Hematopoietic multipotent progenitor cell treated with erythropoietin and hydrocortisone succinate and interleukin-3 and kit ligand, for 8 days (in vitro differentiated cells): Measurements from ENCODE around the gene PLA2R1.

Source experiments
- DNase-seq: peaks from one replicate; pipeline ENCODE4 v3.0.0-alpha.2; 2015

PLA2R1 gene

DNA sequence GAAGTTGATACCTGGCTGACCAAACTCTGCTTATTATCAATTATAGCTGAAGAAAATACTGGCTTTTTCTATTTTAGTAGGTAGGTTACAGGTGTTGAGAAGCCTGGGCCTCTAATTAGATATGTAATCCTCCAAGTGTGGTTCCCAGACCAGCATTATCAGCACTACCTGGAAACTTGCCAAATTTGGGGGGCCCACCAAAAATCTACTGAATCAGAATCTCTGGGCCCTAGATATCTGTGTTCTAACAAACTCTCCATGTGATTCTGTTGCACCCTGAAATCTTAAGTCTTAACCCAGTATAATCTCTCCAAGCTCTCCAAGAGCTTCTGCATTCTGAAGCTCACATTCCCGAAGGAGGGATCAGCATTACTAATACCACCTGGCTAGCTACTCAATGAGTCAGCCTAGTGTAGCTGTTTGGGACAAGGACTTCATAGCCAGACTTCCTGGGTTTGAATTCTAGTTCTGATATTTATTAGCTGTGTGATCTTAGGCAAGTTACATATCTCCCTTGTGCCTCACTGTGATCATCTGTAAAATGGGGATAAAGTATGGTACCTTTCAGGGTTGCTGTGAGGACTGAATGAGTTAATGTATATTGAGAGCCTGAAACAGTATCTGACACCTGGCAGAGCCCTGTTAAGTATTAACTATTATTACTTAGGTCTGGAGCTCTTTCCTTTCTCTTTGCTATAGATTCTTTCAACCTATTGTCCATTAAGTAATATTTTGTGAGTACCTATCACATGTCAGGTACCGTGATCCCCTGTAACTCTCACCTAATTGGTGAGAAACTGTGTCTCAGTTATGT, 170.3 kb downstream of the PLA2R1 start:
- no peak for DNase-seq

DNA sequence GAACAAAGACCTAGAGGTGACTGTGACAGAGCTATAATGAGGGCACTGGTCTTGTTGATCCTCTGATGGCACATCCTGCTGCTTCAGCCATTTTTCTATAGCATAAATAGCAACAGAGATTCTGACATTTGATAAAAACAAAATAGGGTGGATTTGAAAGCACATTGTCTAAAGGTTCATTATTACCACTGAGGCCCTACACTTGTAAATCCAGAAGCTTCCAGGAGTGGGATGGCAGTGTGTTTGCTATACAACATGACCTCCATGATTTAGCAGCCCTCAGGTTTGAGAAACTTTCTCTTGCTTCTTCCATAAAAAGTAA, 171.2 kb downstream of the PLA2R1 start:
- DNase-seq = no peak

DNA sequence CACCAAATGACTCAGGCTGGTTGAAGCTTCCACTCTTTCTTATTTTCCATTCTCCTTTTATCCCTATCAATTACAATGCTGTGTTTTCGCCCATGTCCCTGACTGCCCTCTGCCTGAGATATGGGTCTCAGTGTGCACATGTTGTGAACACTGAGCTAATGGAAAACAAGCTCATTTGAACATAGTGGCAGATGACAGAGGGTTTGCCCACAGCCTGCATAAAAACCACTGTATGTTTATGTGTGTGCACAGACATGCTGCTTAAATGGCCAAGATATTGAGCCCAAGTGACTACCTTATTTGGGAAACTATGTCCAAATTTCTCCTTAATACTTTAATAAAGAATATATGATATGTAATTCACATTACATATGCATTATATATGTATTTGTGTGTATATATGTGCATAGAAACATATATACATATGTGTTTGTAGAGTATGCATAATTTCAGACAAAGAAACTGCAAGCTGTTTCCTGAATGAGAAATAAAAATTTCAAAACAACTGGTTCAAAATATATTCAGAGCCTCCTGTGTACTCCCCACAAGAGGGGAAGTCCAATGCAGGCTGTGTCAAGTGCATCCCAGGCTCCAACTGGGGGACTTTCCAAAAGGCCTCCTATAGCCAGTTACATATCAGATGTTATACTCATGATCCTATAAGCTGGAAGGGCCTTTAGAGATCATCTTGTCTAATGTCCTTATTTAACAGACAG, 171.7 kb downstream of the PLA2R1 start:
- DNase-seq = no peak

DNA sequence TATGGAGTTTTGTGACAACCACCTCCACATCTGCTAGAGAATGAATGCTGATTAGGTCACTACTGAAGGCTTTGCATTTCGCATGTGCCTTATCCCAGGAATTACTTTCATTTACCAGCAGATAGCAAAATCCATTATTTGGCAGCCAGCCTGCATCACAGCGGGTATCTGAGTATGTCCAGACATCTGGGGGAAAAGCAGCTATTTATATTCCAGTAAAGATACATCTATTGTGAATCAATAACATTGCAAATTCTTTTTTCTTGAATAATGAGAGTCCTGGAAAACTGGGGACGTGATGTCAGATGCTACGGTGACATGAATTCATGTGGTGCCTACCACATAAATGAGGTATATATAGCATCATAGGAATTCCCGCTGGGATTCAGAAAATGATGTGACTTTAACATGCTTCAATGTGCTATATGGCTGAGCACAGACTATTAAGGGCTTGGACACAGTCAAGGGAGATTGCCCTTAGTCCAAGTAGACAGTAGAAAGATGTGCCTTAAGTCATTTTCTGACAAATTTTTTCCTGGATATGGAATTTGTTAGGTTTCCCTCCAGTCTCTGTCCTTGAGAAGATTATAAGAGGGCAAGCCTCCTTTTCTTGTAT, 180.2 kb downstream of the PLA2R1 start:
- no peak for DNase-seq
